ENCODE measurements around the gene C2orf68. TPM values are rescaled to one million over a fixed set of nuclear protein-coding genes. Genes with fewer than 3 reads are reported as not detected.

The C2orf68 gene
- total and polyA plus RNA-seq, 2 of the 13 experiments (the other 11 are each of a cell fraction or from before 2014, with no cell fraction given), result 47.1 to 77.4 TPM

GRCh38 chr2:85584857-85585780 lies 26.7 kb downstream of the C2orf68 start (continued):
- TF ChIP-seq ZNF567 (CRISPR knock-in tag; IDR thresholded peaks at IDR 0.05; ENCODE audit: borderline replicate concordance), result peak; percentile 22; the same call in 1 of the 2 replicates
- 0 out of 2 replicates have a peak, but pooled peaks have one; percentile 5 for TF ChIP-seq ZNF713 (CRISPR knock-in tag; IDR thresholded peaks at IDR 0.05)
- TF ChIP-seq ARID2 (CRISPR knock-in tag; IDR thresholded peaks at IDR 0.05; ENCODE audit: borderline replicate concordance), result peak; percentile 93
- peak; percentile 93 for TF ChIP-seq ZSCAN29 (CRISPR knock-in tag; conservative IDR thresholded peaks at IDR 0.05)
- peak; percentile 12 for TF ChIP-seq RBM22 (optimal IDR thresholded peaks at IDR 0.05; ENCODE audit: low read length)
- TF ChIP-seq ZNF276 (CRISPR knock-in tag; IDR thresholded peaks at IDR 0.05; ENCODE audit: low read depth), result peak; percentile 79
- TF ChIP-seq IRX3 (CRISPR knock-in tag; IDR thresholded peaks at IDR 0.05; ENCODE audit: borderline replicate concordance, low read depth), result 0 out of 2 replicates have a peak, but pooled peaks have one; percentile 34
- peak; percentile 89 for TF ChIP-seq ZBTB34 (CRISPR knock-in tag; IDR thresholded peaks at IDR 0.05)
- peak; percentile 47; the same call in 1 of the 2 replicates for TF ChIP-seq ZNF501 (CRISPR knock-in tag; IDR thresholded peaks at IDR 0.05)
- peak; percentile 42; the same call in 1 of the 2 replicates for TF ChIP-seq ZFP82 (CRISPR knock-in tag; IDR thresholded peaks at IDR 0.05; ENCODE audit: borderline replicate concordance)
- TF ChIP-seq PATZ1 (CRISPR knock-in tag; IDR thresholded peaks at IDR 0.05), result peak; percentile 82
- TF ChIP-seq ZNF205 (CRISPR knock-in tag; IDR thresholded peaks at IDR 0.05), result peak; percentile 70; the same call in 1 of the 2 replicates
- peak; percentile 98 for TF ChIP-seq PRDM10 (CRISPR knock-in tag; IDR thresholded peaks at IDR 0.05; ENCODE audit: low read depth)
- TF ChIP-seq ZNF775 (CRISPR knock-in tag; IDR thresholded peaks at IDR 0.05; ENCODE audit: borderline replicate concordance), result peak; percentile 95; the same call in 1 of the 2 replicates
- TF ChIP-seq RORA (CRISPR knock-in tag; IDR thresholded peaks at IDR 0.05), result no peak
- peak; percentile 54; the same call in 1 of the 2 replicates for TF ChIP-seq KDM1A (CRISPR knock-in tag; IDR thresholded peaks at IDR 0.05)
- TF ChIP-seq ZNF224 (CRISPR knock-in tag; IDR thresholded peaks at IDR 0.05), result peak; percentile 29; the same call in 1 of the 2 replicates
- peak; percentile 64 for TF ChIP-seq ZNF605 (CRISPR knock-in tag; IDR thresholded peaks at IDR 0.05)
